ENCODE data around the gene TIPRL.
A peak's percentile ranks its signal among the peaks of the same experiment; 100 is the strongest.

Gene TIPRL

GRCh38 chr1:168159979-168160378, 18.8 kb upstream of the TIPRL start:
- H3K9me3 ChIP-seq (ENCODE audit: insufficient read depth, low read depth, low read length), result peaks cover 7% of the 10 kb centered on the region; the same call in 1 of the 2 replicates
- no peaks in the 10 kb centered on the region for H3K27me3 ChIP-seq (ENCODE audit: insufficient read depth, low read length)
- no peak overlapping the region for H3K27ac ChIP-seq (ENCODE audit: low read depth, low read length)

GRCh38 chr1:168161459-168161858, 17.3 kb upstream of the TIPRL start:
- Histone ChIP-seq H3K27ac (ENCODE audit: low read depth, low read length) (no peak overlapping the region), H3K4me3 (ENCODE audit: low read length) (no peak overlapping the region), H3K36me3 (ENCODE audit: insufficient read depth, low read length) (no peaks in the 10 kb centered on the region), H3K4me1 (ENCODE audit: insufficient read depth, low read length) (no peaks in the 10 kb centered on the region), H3K9me3 (ENCODE audit: insufficient read depth, low read depth, low read length) (peaks cover 7% of the 10 kb centered on the region; the same call in 1 of the 2 replicates), H3K9ac (ENCODE audit: low read depth, low read length) (no peak overlapping the region), H3K27me3 (ENCODE audit: insufficient read depth, low read length) (no peaks in the 10 kb centered on the region)
- 88% methylated on average over 2 of the region's 2 CpGs for WGBS

More at GRCh38 chr1:168159979-168160378, 18.8 kb upstream of the TIPRL start:
- no peak overlapping the region for H3K9ac ChIP-seq (ENCODE audit: low read depth, low read length)
- no peaks in the 10 kb centered on the region for H3K4me1 ChIP-seq (ENCODE audit: insufficient read depth, low read length)
- 100% methylated on average over 1 of the region's 1 CpG for WGBS
- no peak overlapping the region for H3K4me3 ChIP-seq (ENCODE audit: low read length)
- no peaks in the 10 kb centered on the region for H3K36me3 ChIP-seq (ENCODE audit: insufficient read depth, low read length)

- 81% methylated on average over 3 of the region's 3 CpGs for WGBS
- Histone ChIP-seq H3K9ac (ENCODE audit: low read depth, low read length) (no peak overlapping the region), H3K4me1 (ENCODE audit: insufficient read depth, low read length) (no peaks in the 10 kb centered on the region), H3K27me3 (ENCODE audit: insufficient read depth, low read length) (no peaks in the 10 kb centered on the region), H3K4me3 (ENCODE audit: low read length) (no peak overlapping the region), H3K27ac (ENCODE audit: low read depth, low read length) (no peak overlapping the region), H3K9me3 (ENCODE audit: insufficient read depth, low read depth, low read length) (no peaks in the 10 kb centered on the region), H3K36me3 (ENCODE audit: insufficient read depth, low read length) (no peaks in the 10 kb centered on the region)
Observed at GRCh38 chr1:168163670-168164069, 15.1 kb upstream of the TIPRL start.

- no peak overlapping the region for H3K4me3 ChIP-seq (ENCODE audit: low read length)
- H3K27me3 ChIP-seq (ENCODE audit: insufficient read depth, low read length), result no peaks in the 10 kb centered on the region
- H3K27ac ChIP-seq (ENCODE audit: low read depth, low read length), result no peak overlapping the region
- 85% methylated on average over 3 of the region's 3 CpGs for WGBS
- no peaks in the 10 kb centered on the region for H3K9me3 ChIP-seq (ENCODE audit: insufficient read depth, low read depth, low read length)
- H3K9ac ChIP-seq (ENCODE audit: low read depth, low read length), result no peak overlapping the region
- no peaks in the 10 kb centered on the region for H3K36me3 ChIP-seq (ENCODE audit: insufficient read depth, low read length)
- no peaks in the 10 kb centered on the region for H3K4me1 ChIP-seq (ENCODE audit: insufficient read depth, low read length)
Observed at GRCh38 chr1:168164771-168165170, 14.0 kb upstream of the TIPRL start.

- no peak overlapping the region for H3K27ac ChIP-seq (ENCODE audit: low read depth, low read length)
- 80% methylated on average over 2 of the region's 2 CpGs for WGBS
- H3K9me3 ChIP-seq (ENCODE audit: insufficient read depth, low read depth, low read length), result no peaks in the 10 kb centered on the region
- H3K9ac ChIP-seq (ENCODE audit: low read depth, low read length), result no peak overlapping the region
- H3K4me3 ChIP-seq (ENCODE audit: low read length), result no peak overlapping the region
- no peaks in the 10 kb centered on the region for H3K36me3 ChIP-seq (ENCODE audit: insufficient read depth, low read length)
- H3K27me3 ChIP-seq (ENCODE audit: insufficient read depth, low read length), result no peaks in the 10 kb centered on the region
- H3K4me1 ChIP-seq (ENCODE audit: insufficient read depth, low read length), result no peaks in the 10 kb centered on the region
Observed at GRCh38 chr1:168167806-168168205, 11.0 kb upstream of the TIPRL start.

GRCh38 chr1:168170564-168171508, 7.9 kb upstream of the TIPRL start:
- 92% methylated on average over 7 of the region's 7 CpGs for WGBS
- Histone ChIP-seq H3K27me3 (ENCODE audit: insufficient read depth, low read length) (no peaks in the 10 kb centered on the region), H3K4me1 (ENCODE audit: insufficient read depth, low read length) (no peaks in the 10 kb centered on the region), H3K36me3 (ENCODE audit: insufficient read depth, low read length) (no peaks in the 10 kb centered on the region), H3K9ac (ENCODE audit: low read depth, low read length) (no peak overlapping the region), H3K4me3 (ENCODE audit: low read length) (no peak overlapping the region), H3K27ac (ENCODE audit: low read depth, low read length) (no peak overlapping the region), H3K9me3 (ENCODE audit: insufficient read depth, low read depth, low read length) (no peaks in the 10 kb centered on the region)

GRCh38 chr1:168172250-168172915, 6.4 kb upstream of the TIPRL start:
- no peaks in the 10 kb centered on the region for H3K27me3 ChIP-seq (ENCODE audit: insufficient read depth, low read length)
- no peaks in the 10 kb centered on the region for H3K36me3 ChIP-seq (ENCODE audit: insufficient read depth, low read length)
- no peak overlapping the region for H3K4me3 ChIP-seq (ENCODE audit: low read length)
- H3K9me3 ChIP-seq (ENCODE audit: insufficient read depth, low read depth, low read length), result no peaks in the 10 kb centered on the region
- no peak overlapping the region for H3K27ac ChIP-seq (ENCODE audit: low read depth, low read length)
- WGBS, result 93% methylated on average over 3 of the region's 3 CpGs
- H3K9ac ChIP-seq (ENCODE audit: low read depth, low read length), result no peak overlapping the region
- H3K4me1 ChIP-seq (ENCODE audit: insufficient read depth, low read length), result no peaks in the 10 kb centered on the region

GRCh38 chr1:168178227-168178637, 530 bp upstream of the TIPRL start:
- no peaks in the 10 kb centered on the region for H3K36me3 ChIP-seq (ENCODE audit: insufficient read depth, low read length)
- H3K4me1 ChIP-seq (ENCODE audit: insufficient read depth, low read length), result peaks cover 4% of the 10 kb centered on the region; the same call in 1 of the 2 replicates
- H3K9ac ChIP-seq (ENCODE audit: low read depth, low read length), result no peak overlapping the region; the same call in 1 of the 2 replicates
- H3K9me3 ChIP-seq (ENCODE audit: insufficient read depth, low read depth, low read length), result no peaks in the 10 kb centered on the region
- H3K27ac ChIP-seq (ENCODE audit: low read depth, low read length), result peak overlapping the region; percentile 81; the same call in 1 of the 2 replicates
- no peaks in the 10 kb centered on the region for H3K27me3 ChIP-seq (ENCODE audit: insufficient read depth, low read length)
- peak overlapping the region; percentile 92 for H3K4me3 ChIP-seq (ENCODE audit: low read length)
- WGBS, result 76% methylated on average over 5 of the region's 5 CpGs

- Histone ChIP-seq H3K27me3 (ENCODE audit: insufficient read depth, low read length) (no peaks in the 10 kb centered on the region), H3K9me3 (ENCODE audit: insufficient read depth, low read depth, low read length) (no peaks in the 10 kb centered on the region), H3K9ac (ENCODE audit: low read depth, low read length) (peak overlapping the region; percentile 88), H3K36me3 (ENCODE audit: insufficient read depth, low read length) (0 out of 2 replicates have a peak, but pooled peaks cover under 1% of the 10 kb centered on the region), H3K4me1 (ENCODE audit: insufficient read depth, low read length) (peaks cover 4% of the 10 kb centered on the region; the same call in 1 of the 2 replicates), H3K4me3 (ENCODE audit: low read length) (peak overlapping the region; percentile 92), H3K27ac (ENCODE audit: low read depth, low read length) (peak overlapping the region; percentile 92; the same call in 1 of the 2 replicates)
- WGBS, result 10% methylated on average over 20 of the region's 20 CpGs
Observed at GRCh38 chr1:168179438-168180147, 831 bp downstream of the TIPRL start.

- no peaks in the 10 kb centered on the region for H3K27me3 ChIP-seq (ENCODE audit: insufficient read depth, low read length)
- peaks cover 4% of the 10 kb centered on the region; the same call in 1 of the 2 replicates for H3K4me1 ChIP-seq (ENCODE audit: insufficient read depth, low read length)
- peaks cover 5% of the 10 kb centered on the region; the same call in 1 of the 2 replicates for H3K36me3 ChIP-seq (ENCODE audit: insufficient read depth, low read length)
- H3K4me3 ChIP-seq (ENCODE audit: low read length), result peak overlapping the region; percentile 92
- no peak overlapping the region for H3K27ac ChIP-seq (ENCODE audit: low read depth, low read length)
- H3K9ac ChIP-seq (ENCODE audit: low read depth, low read length), result peak overlapping the region; percentile 88; the same call in 1 of the 2 replicates
- WGBS, result 74% methylated on average over 2 of the region's 2 CpGs
- no peaks in the 10 kb centered on the region for H3K9me3 ChIP-seq (ENCODE audit: insufficient read depth, low read depth, low read length)
Observed at GRCh38 chr1:168180148-168180524, 1.4 kb downstream of the TIPRL start.
